Measurements from ENCODE around the gene SUN2.

- TF ChIP-seq CTCF (IDR thresholded peaks at IDR 0.05): no peak
- TF ChIP-seq EP300 (IDR thresholded peaks at IDR 0.05): no peak
Observed at GRCh38 chr22:38772623-38772873, 16.8 kb upstream of the SUN2 start.
